GM12892 (cell line): ENCODE measurements around the gene FALEC.

ENCODE experiments used
- POLR2A ChIP-seq: IDR thresholded peaks from 2 replicates; pipeline ENCODE4 v1.6.1; 2011; ENCODE audit warnings: low read depth, low read length, control low read depth
- POLR2AphosphoS5 ChIP-seq: IDR thresholded peaks from 2 replicates; pipeline ENCODE4 v1.6.1; 2011; ENCODE audit warnings: low read depth, low read length, control low read depth
- TAF1 ChIP-seq: IDR thresholded peaks from 2 replicates; pipeline ENCODE4 v1.6.1; 2011; ENCODE audit warnings: low read depth, mild to moderate bottlenecking, control low read depth, low read length, borderline replicate concordance

DNA sequence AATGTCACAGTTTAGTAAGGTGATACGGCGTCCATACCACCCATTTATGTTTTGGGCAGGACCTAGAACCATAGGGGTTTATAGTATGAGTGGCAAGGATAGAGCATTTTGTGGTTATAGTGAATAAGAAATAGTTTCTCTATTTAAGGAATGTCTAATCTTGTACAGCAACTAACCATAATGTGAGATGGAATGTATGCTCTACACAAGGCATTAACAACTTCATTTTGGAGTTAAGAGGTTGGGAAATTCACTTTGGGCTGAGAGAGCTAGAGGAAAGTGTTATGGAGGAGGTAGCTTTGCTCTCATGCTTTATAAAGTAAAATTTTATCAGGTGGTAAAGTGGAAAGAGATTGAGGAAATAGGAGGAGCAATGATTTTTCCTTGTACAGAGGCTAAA, 66.8 kb downstream of the FALEC start:
- no peak for TF ChIP-seq TAF1
- no peak for TF ChIP-seq POLR2A
- no peak for TF ChIP-seq POLR2AphosphoS5
